Osteoblast (primary cell): ENCODE results near the gene TAGAP. TPM values are rescaled to one million over a fixed set of nuclear protein-coding genes. Genes with fewer than 3 reads are reported as not detected.

Source experiments
- DNase-seq: peaks from one replicate; pipeline ENCODE4 v3.0.0; 2011; ENCODE audit warnings: low spot score, mixed read lengths; ENCODE audit not compliant: insufficient read length; ENCODE audit errors: missing footprints
- H2AFZ ChIP-seq: 2 replicates; pipeline ENCODE4 v1.6.0; 2011; ENCODE audit warnings: mild to moderate bottlenecking, low read length
- H3K27ac ChIP-seq: 2 replicates; pipeline ENCODE4 v1.5.1; 2011; ENCODE audit warnings: mild to moderate bottlenecking, low read depth, low read length, moderate library complexity
- H3K27me3 ChIP-seq: 2 replicates; pipeline ENCODE4 v1.6.0; 2012; ENCODE audit warnings: mild to moderate bottlenecking, control low read depth, inconsistent platforms, low read length, moderate library complexity; ENCODE audit not compliant: insufficient read depth
- H3K36me3 ChIP-seq: 2 replicates; pipeline ENCODE4 v1.5.1; 2011; ENCODE audit warnings: mild to moderate bottlenecking, low read length, control low read depth, moderate library complexity; ENCODE audit not compliant: insufficient read depth
- H3K4me1 ChIP-seq: 2 replicates; pipeline ENCODE4 v1.5.1; 2011; ENCODE audit warnings: mild to moderate bottlenecking, low read length, control low read depth, moderate library complexity; ENCODE audit not compliant: insufficient read depth
- H3K4me2 ChIP-seq: 2 replicates; pipeline ENCODE4 v1.6.0; 2011; ENCODE audit warnings: mild to moderate bottlenecking, low read length; ENCODE audit not compliant: insufficient read depth
- H3K4me3 ChIP-seq: fragments of 200-600 bp; sonication (generic); 3 replicates; pipeline ENCODE4 v1.5.1; 2012; ENCODE audit warnings: mild to moderate bottlenecking, low read length, inconsistent platforms; ENCODE audit not compliant: insufficient read depth
- H3K79me2 ChIP-seq: 2 replicates; pipeline ENCODE4 v1.6.0; 2012; ENCODE audit warnings: mild to moderate bottlenecking, low read length, control low read depth, inconsistent platforms; ENCODE audit not compliant: insufficient read depth
- H3K9me3 ChIP-seq: 2 replicates; pipeline ENCODE4 v1.5.1; 2011; ENCODE audit warnings: low read depth, low read length, control low read depth
- H4K20me1 ChIP-seq: 2 replicates; pipeline ENCODE4 v1.6.0; 2012; ENCODE audit warnings: mild to moderate bottlenecking, low read length, control low read depth; ENCODE audit not compliant: insufficient read depth
- total RNA-seq: library from RNA; depleted of rRNA; stranded (reverse); fragments of >200 nt; gene quantifications from 2 replicates; pipeline ENCODE4 v1.2.3, GENCODE V29; 2012
- TF ChIP-seq, protein P1 (sequence below): IDR thresholded peaks from 2 replicates; pipeline ENCODE4 v1.5.1; 2011; ENCODE audit warnings: mild to moderate bottlenecking, low read depth, low read length, moderate library complexity; ENCODE audit errors: extremely low read depth

TAGAP gene
- total RNA-seq, 1 donor = not detected

DNA sequence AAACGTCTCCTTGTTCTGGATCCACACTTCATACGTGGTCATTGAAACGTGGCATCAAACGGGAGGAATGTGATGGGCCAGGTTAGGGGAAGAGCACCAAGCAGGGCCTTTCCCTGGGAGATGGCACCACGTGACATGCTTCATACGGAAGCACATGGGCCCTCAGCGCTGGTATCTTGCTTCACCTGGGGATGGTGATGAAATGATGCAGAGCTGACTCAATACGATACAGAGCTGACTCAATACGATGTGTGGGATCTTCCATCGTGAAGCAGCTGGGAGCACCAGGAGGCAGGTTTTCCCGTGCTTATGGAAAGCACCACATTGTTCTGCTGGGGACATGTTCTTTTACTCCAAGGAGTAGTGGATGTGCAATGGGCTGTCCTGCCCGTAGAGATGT is 22.5 kb upstream of the TAGAP start:
- no peak for DNase-seq
- Histone ChIP-seq H3K27me3 (peaks cover 42% of the 10 kb centered on the region), H3K4me3 (no peak overlapping the region), H3K4me2 (no peak overlapping the region), H3K36me3 (no peaks in the 10 kb centered on the region), H3K79me2 (no peaks in the 10 kb centered on the region), H3K27ac (no peak overlapping the region), H4K20me1 (no peaks in the 10 kb centered on the region), H3K4me1 (no peaks in the 10 kb centered on the region), H3K9me3 (no peaks in the 10 kb centered on the region), H2AFZ (no peak overlapping the region)
- TF ChIP-seq, protein P1, sequence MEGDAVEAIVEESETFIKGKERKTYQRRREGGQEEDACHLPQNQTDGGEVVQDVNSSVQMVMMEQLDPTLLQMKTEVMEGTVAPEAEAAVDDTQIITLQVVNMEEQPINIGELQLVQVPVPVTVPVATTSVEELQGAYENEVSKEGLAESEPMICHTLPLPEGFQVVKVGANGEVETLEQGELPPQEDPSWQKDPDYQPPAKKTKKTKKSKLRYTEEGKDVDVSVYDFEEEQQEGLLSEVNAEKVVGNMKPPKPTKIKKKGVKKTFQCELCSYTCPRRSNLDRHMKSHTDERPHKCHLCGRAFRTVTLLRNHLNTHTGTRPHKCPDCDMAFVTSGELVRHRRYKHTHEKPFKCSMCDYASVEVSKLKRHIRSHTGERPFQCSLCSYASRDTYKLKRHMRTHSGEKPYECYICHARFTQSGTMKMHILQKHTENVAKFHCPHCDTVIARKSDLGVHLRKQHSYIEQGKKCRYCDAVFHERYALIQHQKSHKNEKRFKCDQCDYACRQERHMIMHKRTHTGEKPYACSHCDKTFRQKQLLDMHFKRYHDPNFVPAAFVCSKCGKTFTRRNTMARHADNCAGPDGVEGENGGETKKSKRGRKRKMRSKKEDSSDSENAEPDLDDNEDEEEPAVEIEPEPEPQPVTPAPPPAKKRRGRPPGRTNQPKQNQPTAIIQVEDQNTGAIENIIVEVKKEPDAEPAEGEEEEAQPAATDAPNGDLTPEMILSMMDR = no peak

DNA sequence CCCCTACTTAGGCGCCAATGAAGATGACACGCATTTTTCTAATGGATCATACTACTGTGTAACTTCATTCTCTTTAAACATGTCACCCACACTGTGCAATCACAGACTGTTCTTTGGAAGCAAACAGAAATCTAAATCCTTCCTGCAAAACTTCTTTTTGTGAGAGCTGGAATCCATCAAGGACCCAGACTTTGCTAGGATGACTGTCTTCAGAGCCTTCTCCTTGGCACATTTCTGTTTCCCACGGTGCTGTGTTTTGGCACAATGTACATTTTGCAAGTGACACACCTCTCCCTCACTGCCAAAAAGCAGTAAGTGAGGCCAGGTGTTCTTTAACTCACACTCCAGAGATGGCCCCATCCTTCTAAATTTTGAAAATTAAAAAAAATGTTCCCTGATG is 21.7 kb upstream of the TAGAP start:
- Histone ChIP-seq H3K9me3 (no peaks in the 10 kb centered on the region), H3K36me3 (no peaks in the 10 kb centered on the region), H4K20me1 (no peaks in the 10 kb centered on the region), H3K4me1 (no peaks in the 10 kb centered on the region), H3K79me2 (no peaks in the 10 kb centered on the region), H3K4me3 (no peak overlapping the region), H3K4me2 (no peak overlapping the region), H2AFZ (no peak overlapping the region), H3K27me3 (peaks cover 44% of the 10 kb centered on the region), H3K27ac (no peak overlapping the region)
- TF ChIP-seq, protein P1 = no peak
- no peak for DNase-seq

DNA sequence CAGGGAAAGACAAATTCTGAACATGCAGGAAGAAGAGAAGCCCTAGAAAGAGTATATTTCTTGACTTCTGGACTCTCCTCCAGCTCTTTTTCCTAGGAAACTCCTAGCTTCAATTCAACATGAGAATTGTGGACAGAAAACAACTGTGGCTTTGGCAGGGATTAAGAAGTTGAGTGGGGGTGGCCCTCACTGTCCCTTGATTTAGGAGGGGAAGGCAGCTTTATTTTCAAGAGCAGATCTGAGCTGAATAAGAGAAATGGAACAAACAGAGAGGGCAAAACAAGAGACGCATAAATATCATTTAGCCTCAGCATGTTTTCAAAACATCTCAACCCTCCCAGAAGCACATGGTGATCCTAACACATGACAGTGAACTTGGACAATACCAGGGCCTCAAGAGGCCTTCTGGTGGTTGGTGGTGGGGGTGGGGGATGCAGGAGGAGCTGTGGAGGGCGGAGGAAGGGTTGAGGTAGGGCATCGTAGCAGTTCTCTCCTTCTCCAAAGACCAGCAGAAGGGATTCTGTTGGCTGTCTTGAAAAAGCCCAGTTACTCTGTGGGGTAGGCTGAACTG is 21.1 kb upstream of the TAGAP start:
- Histone ChIP-seq H3K4me3 (no peak overlapping the region), H3K79me2 (no peaks in the 10 kb centered on the region), H3K27me3 (peaks cover 44% of the 10 kb centered on the region), H3K9me3 (no peaks in the 10 kb centered on the region), H3K27ac (no peak overlapping the region), H4K20me1 (no peaks in the 10 kb centered on the region), H3K36me3 (no peaks in the 10 kb centered on the region), H2AFZ (no peak overlapping the region), H3K4me1 (no peaks in the 10 kb centered on the region), H3K4me2 (no peak overlapping the region)
- no peak for DNase-seq
- TF ChIP-seq, protein P1 = no peak

DNA sequence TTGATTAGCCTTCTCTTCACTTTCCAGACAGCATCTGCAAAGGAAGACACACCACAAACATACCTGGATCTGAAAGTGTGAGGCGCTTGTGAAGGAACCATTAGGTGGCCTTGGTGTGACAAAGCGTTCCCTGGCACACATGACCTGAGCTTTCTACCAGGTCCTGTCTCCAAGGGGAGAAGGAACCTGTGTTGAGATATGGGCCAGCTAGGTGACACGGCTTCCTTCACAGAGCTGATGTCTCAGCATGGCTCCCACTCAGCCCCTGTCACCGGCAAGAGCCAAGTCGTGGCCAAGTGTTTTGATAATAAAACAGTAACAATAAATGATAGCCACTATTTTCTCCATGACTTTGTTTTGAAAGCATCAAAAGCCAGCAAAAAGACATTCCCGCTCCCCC is 20.3 kb upstream of the TAGAP start:
- no peaks in the 10 kb centered on the region for H3K79me2 ChIP-seq
- H3K27me3 ChIP-seq = peaks cover 44% of the 10 kb centered on the region

More for the DNA sequence above, 20.3 kb upstream of the TAGAP start:
- no peak overlapping the region for H3K27ac ChIP-seq
- no peak overlapping the region for H3K4me2 ChIP-seq
- TF ChIP-seq, protein P1 = no peak
- H4K20me1 ChIP-seq = no peaks in the 10 kb centered on the region
- H2AFZ ChIP-seq = no peak overlapping the region
- no peak for DNase-seq
- H3K36me3 ChIP-seq = no peaks in the 10 kb centered on the region
- no peak overlapping the region for H3K4me3 ChIP-seq
- H3K4me1 ChIP-seq = no peaks in the 10 kb centered on the region
- no peaks in the 10 kb centered on the region for H3K9me3 ChIP-seq
